H9 (cell line): ENCODE measurements around the gene HAUS1. TPM values are rescaled to one million over a fixed set of nuclear protein-coding genes. Genes with fewer than 3 reads are reported as not detected.

Source experiments
- DNase-seq: peaks from one replicate; pipeline ENCODE4 v3.0.0-alpha.2; 2017
- H2AFZ ChIP-seq: one replicate; pipeline ENCODE4 v1.6.1; 2013; ENCODE audit warnings: mild to moderate bottlenecking, low read length, control low read depth, moderate library complexity
- H2AK5ac ChIP-seq: 2 replicates; pipeline ENCODE4 v1.6.1; 2013; ENCODE audit warnings: low read length, control low read depth, mixed read lengths; ENCODE audit not compliant: insufficient read length
- H2BK120ac ChIP-seq: one replicate; pipeline ENCODE4 v1.6.1; 2013; ENCODE audit warnings: low read depth, mild to moderate bottlenecking, low read length, control low read depth, inconsistent platforms; ENCODE audit not compliant: poor library complexity, severe bottlenecking
- H2BK12ac ChIP-seq: 2 replicates; pipeline ENCODE4 v1.6.1; 2013; ENCODE audit warnings: low read length, control low read depth, mixed read lengths, low read depth; ENCODE audit not compliant: insufficient read length
- H2BK15ac ChIP-seq: 2 replicates; pipeline ENCODE4 v1.6.1; 2013; ENCODE audit warnings: low read depth, low read length, control low read depth
- H2BK20ac ChIP-seq: one replicate; pipeline ENCODE4 v1.6.1; 2013; ENCODE audit warnings: low read depth, mild to moderate bottlenecking, low read length, control low read depth, inconsistent platforms; ENCODE audit not compliant: poor library complexity, severe bottlenecking
- H2BK5ac ChIP-seq: 2 replicates; pipeline ENCODE4 v1.6.1; 2013; ENCODE audit warnings: low read length, control low read depth, mixed read lengths; ENCODE audit not compliant: insufficient read length
- H3K14ac ChIP-seq: 2 replicates; pipeline ENCODE4 v1.6.1; 2013; ENCODE audit warnings: low read length, control low read depth; ENCODE audit not compliant: insufficient read depth
- H3K18ac ChIP-seq: 2 replicates; pipeline ENCODE4 v1.6.1; 2013; ENCODE audit warnings: low read depth, mild to moderate bottlenecking, mixed read lengths, low read length, control low read depth; ENCODE audit not compliant: insufficient read length
- H3K23ac ChIP-seq: 2 replicates; pipeline ENCODE4 v1.6.1; 2013; ENCODE audit warnings: low read length, control low read depth, mixed read lengths, low read depth; ENCODE audit not compliant: insufficient read length
- H3K23me2 ChIP-seq: 2 replicates; pipeline ENCODE4 v1.6.1; 2013; ENCODE audit warnings: low read depth, mild to moderate bottlenecking, mixed read lengths, low read length, control low read depth; ENCODE audit not compliant: insufficient read length, poor library complexity, severe bottlenecking
- H3K27ac ChIP-seq: 2 replicates; pipeline ENCODE4 v1.5.1; 2013; ENCODE audit warnings: low read length, control low read depth, mixed read lengths, low read depth; ENCODE audit not compliant: insufficient read length
- H3K27me3 ChIP-seq: 2 replicates; pipeline ENCODE4 v1.6.1; 2013; ENCODE audit warnings: low read length, control low read depth, inconsistent platforms; ENCODE audit not compliant: insufficient read depth
- H3K4ac ChIP-seq: 2 replicates; pipeline ENCODE4 v1.6.1; 2013; ENCODE audit warnings: low read depth, mild to moderate bottlenecking, control low read depth, inconsistent platforms, low read length, moderate library complexity
- H3K4me1 ChIP-seq: 2 replicates; pipeline ENCODE4 v1.6.1; 2013; ENCODE audit warnings: low read length, control low read depth, inconsistent platforms; ENCODE audit not compliant: insufficient read depth
- H3K4me2 ChIP-seq: 2 replicates; pipeline ENCODE4 v1.6.1; 2013; ENCODE audit warnings: low read length, control low read depth, mixed read lengths; ENCODE audit not compliant: insufficient read length, insufficient read depth
- H3K56ac ChIP-seq: 2 replicates; pipeline ENCODE4 v1.6.1; 2013; ENCODE audit warnings: low read depth, mild to moderate bottlenecking, mixed read lengths, low read length, control low read depth; ENCODE audit not compliant: insufficient read length
- H3K79me1 ChIP-seq: 2 replicates; pipeline ENCODE4 v1.6.1; 2013; ENCODE audit warnings: low read depth, mild to moderate bottlenecking, moderate library complexity, low read length, control low read depth, inconsistent platforms; ENCODE audit not compliant: insufficient read depth, poor library complexity, severe bottlenecking
- H3K79me2 ChIP-seq: 2 replicates; pipeline ENCODE4 v1.6.1; 2013; ENCODE audit warnings: low read length, control low read depth, inconsistent platforms; ENCODE audit not compliant: insufficient read depth
- H3K9ac ChIP-seq: 2 replicates; pipeline ENCODE4 v1.6.1; 2013; ENCODE audit warnings: low read length, control low read depth, mixed read lengths; ENCODE audit not compliant: insufficient read length; ENCODE audit errors: extremely low read depth
- H3K9me3 ChIP-seq: one replicate; pipeline ENCODE4 v1.6.1; 2013; ENCODE audit warnings: low read depth, low read length, inconsistent platforms; ENCODE audit not compliant: control insufficient read depth
- H3T11ph ChIP-seq: one replicate; pipeline ENCODE4 v1.6.1; 2013; ENCODE audit warnings: mild to moderate bottlenecking, low read length, control low read depth, inconsistent platforms
- H4K20me1 ChIP-seq: one replicate; pipeline ENCODE4 v1.6.1; 2013; ENCODE audit not compliant: control insufficient read depth, insufficient read length, insufficient read depth
- H4K5ac ChIP-seq: 2 replicates; pipeline ENCODE4 v1.6.1; 2013; ENCODE audit warnings: low read depth, mild to moderate bottlenecking, mixed read lengths, low read length, control low read depth; ENCODE audit not compliant: insufficient read length
- H4K8ac ChIP-seq: replicated peaks from 2 replicates; pipeline ENCODE4 v1.6.1; 2013; ENCODE audit warnings: low read length, control low read depth, mixed read lengths, low read depth; ENCODE audit not compliant: insufficient read length
- H4K91ac ChIP-seq: 2 replicates; pipeline ENCODE4 v1.6.1; 2013; ENCODE audit warnings: low read depth, mild to moderate bottlenecking, moderate library complexity, mixed read lengths, low read length, control low read depth; ENCODE audit not compliant: insufficient read length
- H3K27ac Mint-ChIP-seq, 3 experiments: 2 replicates in 2 of 3; 3 replicates in 1 of 3; pipeline ENCODE4 v1.8.0; 2020 to 2021; ENCODE audit warnings: mixed read lengths in 3 of 3, mild to moderate bottlenecking in 1 of 3, moderate library complexity in 1 of 3
- H3K27me3 Mint-ChIP-seq: 2 replicates; pipeline ENCODE4 v1.8.0; 2021; ENCODE audit warnings: low read depth, mild to moderate bottlenecking, moderate library complexity, mixed read lengths
- H3K36me3 Mint-ChIP-seq, 3 experiments: 2 replicates in 2 of 3; 3 replicates in 1 of 3; pipeline ENCODE4 v1.8.0; 2020 to 2021; ENCODE audit warnings: low read depth in 3 of 3, mixed read lengths in 3 of 3; ENCODE audit not compliant: insufficient read depth in 1 of 3
- H3K4me1 Mint-ChIP-seq, 2 experiments: 2 replicates each; pipeline ENCODE4 v1.8.0; 2020; ENCODE audit warnings: mixed read lengths in 2 of 2
- H3K4me3 Mint-ChIP-seq, 2 experiments: 2 replicates in 1 of 2; 3 replicates in 1 of 2; pipeline ENCODE4 v1.8.0; 2020 to 2021; ENCODE audit warnings: mild to moderate bottlenecking in 2 of 2, mixed read lengths in 2 of 2, moderate library complexity in 1 of 2
- H3K9me3 Mint-ChIP-seq, 2 experiments: 2 replicates in 1 of 2; 3 replicates in 1 of 2; pipeline ENCODE4 v1.8.0; 2020; ENCODE audit warnings: mild to moderate bottlenecking in 2 of 2, mixed read lengths in 2 of 2, moderate library complexity in 1 of 2
- CTCF ChIP-seq: fragments of 200-600 bp; sonication (generic); conservative IDR thresholded peaks from 3 replicates; pipeline ENCODE4 v1.8.0; 2021; ENCODE audit warnings: antibody characterized with exemption, mild to moderate bottlenecking
- whole genome bisulfite sequencing: extraction: QIAGEN DNeasy Blood & Tissue Kit; methylation state at CpG from one replicate; pipeline ENCODE4 v1.1.7; 2013; ENCODE audit warnings: missing lambda C conversion rate, low lambda C conversion rate, mixed read lengths; ENCODE audit not compliant: insufficient read length; ENCODE audit errors: extremely low coverage; 5-methylcytosine and 5-hydroxymethylcytosine counted together
- total RNA-seq: library from RNA; stranded (reverse); gene quantifications from 2 replicates; pipeline ENCODE4 v1.2.1, GENCODE V29; 2021

HAUS1 gene
- total RNA-seq, 1 experiment from 2014 or later, result 87.0 TPM

- Mint-ChIP-seq H3K4me3 (no peak overlapping the region), H3K36me3 (no peaks in the 10 kb centered on the region), H3K27ac (no peak overlapping the region), H3K9me3 (no peaks in the 10 kb centered on the region), H3K4me1 (peaks cover 0 to 5% of the 10 kb centered on the region in 2 experiments; a peak in 1 of 4 replicates), H3K27me3 (no peaks in the 10 kb centered on the region)
- no peaks in the 10 kb centered on the region for H4K20me1 ChIP-seq
- no peak overlapping the region for H3K9ac ChIP-seq
- H2BK120ac ChIP-seq, result no peak overlapping the region
- no peak overlapping the region for H2BK15ac ChIP-seq
- no peaks in the 10 kb centered on the region for H3K23me2 ChIP-seq
- TF ChIP-seq CTCF, result no peak
- no peak overlapping the region for H3K56ac ChIP-seq
- no peak overlapping the region for H3K14ac ChIP-seq
- H2BK20ac ChIP-seq, result no peak overlapping the region
- no peak overlapping the region for H2BK5ac ChIP-seq
- H2AK5ac ChIP-seq, result no peak overlapping the region
- H3K23ac ChIP-seq, result no peak overlapping the region
- WGBS, result no CpG with 5 or more reads among the region's 1 CpG
- no peak overlapping the region for H4K8ac ChIP-seq
- H3K79me2 ChIP-seq, result no peaks in the 10 kb centered on the region
- H3K27me3 ChIP-seq, result no peaks in the 10 kb centered on the region
- H3K9me3 ChIP-seq, result no peaks in the 10 kb centered on the region
- H3K4me1 ChIP-seq, result no peaks in the 10 kb centered on the region
- no peak overlapping the region for H3K4ac ChIP-seq
- no peak overlapping the region for H4K91ac ChIP-seq
- no peaks in the 10 kb centered on the region for H3K79me1 ChIP-seq
- H2BK12ac ChIP-seq, result no peak overlapping the region
- no peak for DNase-seq
- H3K18ac ChIP-seq, result no peak overlapping the region
- H3T11ph ChIP-seq, result no peak overlapping the region
- no peak overlapping the region for H3K27ac ChIP-seq
- H2AFZ ChIP-seq, result no peak overlapping the region
- no peak overlapping the region for H3K4me2 ChIP-seq
- no peak overlapping the region for H4K5ac ChIP-seq
Measured at GRCh38 chr18:46061796-46062195, 42.4 kb upstream of the HAUS1 start.
